GM18505 (cell line): ENCODE results near the gene ACVR1C.

Source experiments
- ATAC-seq: cut with Tn5 transposase; IDR thresholded peaks from one replicate; pipeline ENCODE4 v1.9.1; 2021; ENCODE audit not compliant: unreplicated experiment
- POLR2A ChIP-seq: IDR thresholded peaks from 4 replicates; pipeline ENCODE4 v1.6.1; 2011; ENCODE audit warnings: borderline replicate concordance; ENCODE audit not compliant: insufficient read depth, insufficient read length; ENCODE audit errors: extremely low read depth

The ACVR1C gene

DNA sequence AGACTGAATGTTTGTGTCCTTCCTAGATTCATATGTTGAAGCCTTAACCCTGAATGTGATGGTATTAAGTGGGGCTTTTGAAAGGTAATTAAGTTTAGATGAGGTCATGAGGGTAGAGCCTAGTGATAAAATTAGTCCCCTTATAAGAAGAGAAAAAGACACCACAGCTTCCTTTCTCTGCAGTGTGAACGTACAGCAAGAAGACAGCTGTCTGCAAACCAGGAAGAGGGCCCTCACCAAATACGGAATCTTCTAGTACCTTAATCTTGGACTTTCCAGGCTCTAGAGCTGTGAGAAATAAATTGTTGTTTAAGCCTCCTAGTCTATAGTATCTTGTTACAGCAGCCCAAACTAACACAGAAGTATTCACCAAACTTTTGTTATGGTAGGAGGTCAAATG lies 127.6 kb downstream of the ACVR1C start:
- ATAC-seq = no peak
- TF ChIP-seq POLR2A = no peak

DNA sequence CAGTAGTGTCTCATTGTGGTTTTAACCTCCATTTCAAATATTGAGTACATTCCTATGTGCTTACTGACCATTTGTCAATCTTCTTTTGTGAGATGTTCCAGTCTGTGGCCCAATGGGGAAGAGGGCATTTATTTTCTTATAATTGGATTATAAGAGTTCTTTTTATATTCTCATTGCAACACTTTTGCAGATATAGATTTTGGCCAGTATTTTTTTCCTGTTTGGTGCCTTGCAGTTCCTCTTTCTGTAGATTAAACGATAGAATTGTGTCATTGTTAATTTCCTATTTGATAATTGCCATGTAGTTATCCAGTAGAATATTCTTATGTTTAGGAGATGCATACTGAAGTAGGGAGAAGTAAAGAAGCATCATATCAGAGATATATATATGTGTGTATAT lies 128.3 kb downstream of the ACVR1C start:
- TF ChIP-seq POLR2A = no peak
- no peak for ATAC-seq

DNA sequence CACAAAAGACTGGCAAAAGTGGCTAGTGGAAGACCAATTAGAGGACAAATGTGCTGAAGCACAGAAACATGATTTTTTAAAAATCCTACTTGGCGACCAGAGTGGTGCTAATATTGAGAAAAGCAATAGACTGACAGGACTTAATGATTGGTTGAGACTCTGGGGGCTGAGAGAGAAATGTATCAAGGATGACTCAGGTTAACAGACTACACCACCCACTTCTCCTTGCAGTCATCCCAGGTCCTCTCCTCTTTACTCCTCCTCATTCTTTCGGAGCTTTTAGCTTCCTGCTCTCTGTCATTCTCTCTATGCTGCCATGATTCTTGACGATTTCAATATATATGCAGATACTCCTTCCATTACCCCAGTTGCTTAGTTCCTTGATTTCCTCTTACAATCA lies 130.2 kb downstream of the ACVR1C start:
- TF ChIP-seq POLR2A = no peak
- ATAC-seq = no peak

DNA sequence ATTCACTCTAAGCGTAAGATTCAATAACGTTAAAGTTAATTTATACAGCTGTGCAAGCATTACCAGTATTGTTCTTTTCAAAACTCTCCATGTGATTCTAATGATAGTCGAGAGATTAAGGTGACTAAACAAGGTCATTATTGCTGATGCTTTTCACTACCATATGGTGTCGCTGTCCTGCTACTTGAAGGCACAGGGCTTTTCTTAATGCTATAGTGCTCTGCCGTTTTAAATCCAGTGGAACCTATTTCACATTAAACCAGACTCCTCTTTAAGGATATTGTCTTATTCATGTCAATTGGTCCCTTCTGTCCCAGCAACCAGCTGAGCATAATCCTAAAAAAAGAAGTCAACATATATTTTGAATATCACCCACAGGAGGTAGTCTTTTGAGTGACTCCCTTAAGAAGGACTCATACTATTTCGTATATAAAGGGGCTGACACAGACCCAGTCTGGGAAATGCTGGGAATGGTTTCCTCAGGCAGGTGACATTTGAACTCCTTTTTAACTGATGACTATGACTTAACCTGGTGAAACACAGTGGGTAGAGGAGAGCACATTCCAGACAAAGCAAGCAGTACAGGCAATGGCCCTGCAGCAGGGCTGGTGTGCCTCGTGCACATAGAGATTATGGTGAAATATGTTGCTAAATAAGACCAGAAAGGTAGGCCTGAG lies 130.9 kb downstream of the ACVR1C start:
- no peak for TF ChIP-seq POLR2A
- ATAC-seq = peak; percentile 94

DNA sequence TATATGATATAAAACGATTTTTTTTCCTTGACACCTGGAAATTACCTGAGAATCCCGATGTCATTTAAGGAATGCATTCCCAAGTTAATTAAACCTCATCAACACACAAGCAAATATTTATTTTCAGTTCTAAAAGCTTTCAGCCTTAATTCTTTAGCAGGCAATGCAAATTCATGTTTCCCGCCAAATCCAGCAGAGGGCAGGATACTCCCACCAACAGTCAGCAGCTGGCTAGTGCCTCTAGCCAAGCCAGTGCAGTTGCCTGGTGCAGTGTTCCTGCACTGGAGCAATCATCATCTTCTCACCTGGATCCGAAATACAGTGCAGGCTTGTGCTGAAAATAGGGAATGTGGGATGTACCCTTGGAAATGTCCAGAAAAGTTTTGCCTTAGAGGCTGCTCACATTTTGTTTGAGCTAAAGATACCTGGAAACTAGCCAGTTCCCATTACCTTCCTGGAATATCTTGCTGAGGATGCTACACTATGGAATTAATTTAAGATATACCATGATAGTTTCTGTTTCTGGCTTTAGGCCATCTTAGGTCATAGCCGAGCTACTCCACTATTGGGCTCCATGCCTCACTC lies 136.4 kb downstream of the ACVR1C start:
- no peak for TF ChIP-seq POLR2A
- ATAC-seq = peak; percentile 95

DNA sequence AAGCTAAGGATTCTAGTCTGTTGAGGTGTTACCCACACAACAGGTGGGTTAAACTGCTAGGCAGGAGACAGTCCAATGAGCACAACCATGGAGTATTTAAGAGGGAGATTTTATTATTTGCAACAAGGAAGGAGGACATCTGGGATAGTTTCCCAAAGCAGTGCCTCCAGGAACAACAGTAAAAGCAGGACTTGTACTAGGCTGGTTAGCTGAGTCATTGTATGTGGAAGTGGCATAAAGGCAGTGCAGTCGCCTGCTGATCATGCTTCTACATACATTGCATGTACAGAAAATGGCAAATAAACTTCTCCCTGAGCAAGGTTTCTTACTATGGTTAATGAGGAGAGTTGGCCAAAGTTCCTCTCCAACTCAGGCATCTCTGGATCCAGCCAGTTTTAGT lies 138.7 kb downstream of the ACVR1C start:
- ATAC-seq = no peak
- TF ChIP-seq POLR2A = no peak

DNA sequence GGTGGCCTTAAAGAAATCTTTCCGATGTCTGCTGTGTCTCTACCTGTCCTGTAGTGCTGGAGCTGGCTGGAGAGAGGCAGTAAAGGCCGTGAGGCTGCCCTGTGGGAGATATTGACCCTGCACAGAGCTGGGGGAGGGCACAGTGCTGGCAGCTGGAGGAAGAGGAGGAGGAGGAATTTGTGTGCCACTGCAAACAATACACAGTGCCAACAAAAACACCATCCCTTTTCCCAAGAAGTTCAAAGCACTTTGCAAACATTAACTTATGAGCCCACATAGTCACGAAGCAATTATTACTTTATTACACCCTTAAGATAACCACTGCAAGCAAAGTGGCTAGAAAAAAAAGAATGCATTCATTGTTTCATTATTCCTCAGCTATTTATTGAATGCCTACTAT lies 139.8 kb downstream of the ACVR1C start:
- ATAC-seq = no peak
- no peak for TF ChIP-seq POLR2A

DNA sequence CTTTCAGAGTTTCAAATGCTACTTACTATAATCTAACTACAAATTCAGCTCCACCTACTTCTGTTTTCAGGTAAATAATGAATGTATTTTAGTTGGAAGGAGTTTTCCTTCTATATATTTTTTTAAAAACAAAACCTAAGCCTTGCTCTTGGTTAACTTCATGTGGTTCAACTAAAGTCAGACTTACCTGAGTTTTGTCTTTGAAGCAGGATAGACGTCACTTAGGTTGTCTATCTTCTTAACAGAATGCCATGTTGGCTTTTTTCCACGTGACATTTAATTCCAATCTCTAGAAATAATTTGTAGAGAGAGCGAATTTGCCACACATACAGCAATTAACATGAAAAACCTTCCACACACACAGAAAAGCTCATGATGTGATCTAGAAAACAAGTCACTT lies 140.9 kb downstream of the ACVR1C start:
- no peak for ATAC-seq
- TF ChIP-seq POLR2A = no peak

DNA sequence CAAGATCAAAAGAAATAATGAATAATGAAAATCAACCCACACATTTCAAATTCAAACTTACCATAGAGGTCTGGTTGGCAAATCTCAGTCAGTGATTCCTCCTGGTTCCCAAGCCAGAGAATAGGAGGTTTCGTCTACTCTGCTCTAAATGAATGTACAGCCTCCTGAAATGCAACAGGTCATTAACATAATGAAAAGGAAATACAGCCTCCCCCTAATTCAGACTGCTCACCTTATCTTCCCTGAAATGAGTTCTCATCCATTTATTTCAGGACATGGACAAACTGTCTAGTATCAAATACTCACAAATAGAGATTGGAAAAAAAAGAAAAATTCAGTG lies 141.4 kb downstream of the ACVR1C start:
- no peak for TF ChIP-seq POLR2A
- no peak for ATAC-seq

DNA sequence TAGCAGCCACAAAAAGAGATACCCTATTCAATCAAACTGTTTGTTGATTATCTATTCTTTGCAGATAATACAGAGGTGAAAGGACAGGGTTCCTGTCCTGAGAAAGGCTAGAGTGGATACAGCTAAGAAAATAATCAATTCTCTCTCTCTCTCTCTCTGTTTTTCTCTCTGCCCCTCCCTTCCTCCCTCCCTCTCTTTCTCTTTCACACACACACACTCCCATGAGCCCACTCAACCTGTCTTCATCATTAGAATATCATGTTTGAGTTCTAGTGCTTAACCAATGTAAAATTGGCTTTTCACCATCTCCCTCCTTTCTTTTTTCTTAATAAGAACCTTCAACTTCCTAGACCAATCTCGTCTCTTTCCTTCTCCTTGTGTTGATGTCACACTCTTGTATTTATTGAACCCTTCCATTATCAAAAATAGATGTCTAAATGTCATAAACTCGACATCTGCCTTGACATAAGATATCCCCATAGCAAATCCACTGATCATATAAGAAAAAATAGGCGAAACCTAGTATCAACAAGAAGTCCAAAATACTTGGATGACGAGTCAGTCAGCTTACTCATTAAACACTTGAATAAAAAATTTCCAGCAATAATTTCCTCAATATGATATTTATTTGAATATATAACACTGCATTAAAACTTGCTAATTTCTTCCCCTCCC lies 141.9 kb downstream of the ACVR1C start:
- no peak for TF ChIP-seq POLR2A
- ATAC-seq = no peak

DNA sequence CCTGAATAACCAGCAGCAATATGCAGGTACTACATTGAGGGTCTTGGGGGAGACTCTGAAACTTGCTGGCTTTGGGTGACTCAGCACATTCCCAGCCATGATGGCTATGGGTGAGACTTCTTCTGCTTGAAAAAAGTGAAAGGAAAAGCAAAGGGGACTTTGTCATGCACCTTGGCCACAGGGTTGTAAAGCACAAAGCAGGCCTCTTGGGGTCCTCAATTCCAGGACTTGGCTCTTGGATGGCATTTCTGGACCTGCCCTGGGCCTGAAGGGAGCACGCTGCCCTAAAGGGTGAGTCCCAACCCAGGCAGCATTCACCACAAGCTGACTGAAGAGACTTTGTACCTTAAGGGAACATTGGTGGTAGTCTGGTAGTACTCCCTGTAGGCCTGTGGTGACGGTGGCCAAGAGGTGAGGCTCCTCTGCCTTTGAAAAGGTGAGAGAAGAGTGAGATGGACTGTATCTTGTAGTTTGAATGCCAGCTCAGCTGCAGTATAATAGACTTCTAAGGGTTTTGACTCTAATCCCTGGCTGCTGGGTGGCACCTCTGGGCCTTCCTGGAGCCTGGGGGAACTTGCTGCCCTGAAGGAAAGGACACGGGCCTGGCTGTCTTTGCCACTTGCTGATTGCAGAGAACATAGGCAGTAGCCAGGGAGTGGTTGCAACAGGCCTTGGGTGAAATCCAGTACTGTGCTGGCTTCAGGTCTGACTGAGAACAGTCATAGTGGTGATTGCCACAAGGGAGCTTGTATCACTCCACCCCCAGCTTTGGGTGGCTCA lies 148.3 kb downstream of the ACVR1C start:
- no peak for TF ChIP-seq POLR2A

DNA sequence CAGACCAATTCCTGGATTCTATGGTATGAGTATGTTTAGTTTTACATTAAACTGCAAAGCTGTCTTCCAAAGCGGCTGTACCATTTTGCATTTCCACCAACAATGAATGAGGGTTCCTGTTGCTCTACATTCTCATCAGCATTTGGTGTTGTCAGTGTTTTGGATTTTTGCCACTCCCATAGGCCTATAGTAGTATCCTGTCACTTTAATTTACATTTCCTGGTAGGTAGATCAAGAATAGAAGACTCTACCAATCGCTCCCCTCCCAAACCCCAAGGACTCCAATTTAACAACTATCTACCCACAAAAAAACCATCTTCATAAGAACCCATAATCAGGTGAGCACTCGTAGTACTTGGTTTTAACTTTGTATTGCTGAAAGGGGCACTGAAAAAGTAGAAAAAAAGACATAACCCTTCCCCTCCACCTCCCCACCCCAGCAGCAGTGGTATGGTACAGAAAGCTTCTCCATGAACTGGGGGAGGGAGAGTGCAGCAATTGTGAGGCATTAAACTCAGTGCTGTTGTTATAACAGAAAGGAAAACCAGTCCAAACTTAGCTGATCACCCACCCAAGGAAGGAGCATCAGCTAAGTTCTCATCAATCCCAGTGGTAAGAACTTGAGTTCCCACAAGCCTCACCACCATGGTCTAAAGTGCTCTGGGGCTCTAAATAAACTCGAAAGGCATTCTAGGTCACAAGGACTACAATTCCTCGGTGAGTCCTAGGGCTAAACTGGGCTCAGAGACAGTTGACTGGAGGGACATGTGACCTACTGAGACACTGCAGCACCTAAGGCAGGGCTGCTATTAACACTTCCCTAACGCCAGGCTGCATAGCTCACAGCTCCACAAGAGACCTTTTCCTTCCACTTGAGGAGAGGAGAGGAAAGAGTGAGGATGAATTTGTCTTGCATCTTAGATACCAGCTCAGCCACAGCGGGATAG lies 149.3 kb downstream of the ACVR1C start:
- ATAC-seq = no peak
- no peak for TF ChIP-seq POLR2A

More for the DNA sequence above, 148.3 kb downstream of the ACVR1C start:
- ATAC-seq = peak; percentile 79
